Trophoblast cell (in vitro differentiated cells and primary cell): ENCODE measurements around the gene HDX.

Experiments
- DNase-seq, 2 donors: peaks; one replicate each; pipeline ENCODE4 v3.0.0-alpha.2; 2016
- H2AFZ ChIP-seq: 2 replicates; pipeline ENCODE4 v1.6.1; 2013; ENCODE audit warnings: low read length, moderate library complexity, mild to moderate bottlenecking; ENCODE audit not compliant: insufficient read depth, poor library complexity
- H2AK5ac ChIP-seq: 2 replicates; pipeline ENCODE4 v1.6.1; 2013; ENCODE audit warnings: mild to moderate bottlenecking, low read length
- H2BK120ac ChIP-seq: 2 replicates; pipeline ENCODE4 v1.6.1; 2013; ENCODE audit warnings: low read length, mild to moderate bottlenecking, moderate library complexity; ENCODE audit not compliant: insufficient read depth, poor library complexity
- H2BK12ac ChIP-seq: 2 replicates; pipeline ENCODE4 v1.6.1; 2013; ENCODE audit warnings: mild to moderate bottlenecking, low read length, moderate library complexity
- H2BK5ac ChIP-seq: 2 replicates; pipeline ENCODE4 v1.6.1; 2013; ENCODE audit warnings: low read length, low read depth, moderate library complexity, mild to moderate bottlenecking; ENCODE audit not compliant: poor library complexity
- H3K14ac ChIP-seq: 2 replicates; pipeline ENCODE4 v1.6.1; 2013; ENCODE audit warnings: mild to moderate bottlenecking, low read length
- H3K18ac ChIP-seq: 2 replicates; pipeline ENCODE4 v1.6.1; 2013; ENCODE audit warnings: mild to moderate bottlenecking, low read length
- H3K23ac ChIP-seq: 2 replicates; pipeline ENCODE4 v1.6.1; 2013; ENCODE audit warnings: low read length
- H3K27ac ChIP-seq: 2 replicates; pipeline ENCODE4 v1.5.1; 2013; ENCODE audit warnings: low read depth, mild to moderate bottlenecking, inconsistent platforms, low read length, moderate library complexity
- H3K27me3 ChIP-seq: 2 replicates; pipeline ENCODE4 v1.6.1; 2013; ENCODE audit warnings: inconsistent platforms, mild to moderate bottlenecking, low read length, moderate library complexity; ENCODE audit not compliant: insufficient read depth
- H3K36me3 ChIP-seq, 2 experiments: 1 replicate in 1 of 2; 2 replicates in 1 of 2; pipeline ENCODE4 v1.6.1; 2013; ENCODE audit warnings: low read length in 2 of 2, mild to moderate bottlenecking in 2 of 2, moderate library complexity in 1 of 2; ENCODE audit not compliant: insufficient read depth in 2 of 2, control insufficient read depth in 1 of 2
- H3K4ac ChIP-seq: 2 replicates; pipeline ENCODE4 v1.6.1; 2013; ENCODE audit warnings: low read depth, mild to moderate bottlenecking, low read length, moderate library complexity
- H3K4me1 ChIP-seq, 2 experiments: 1 replicate in 1 of 2; 2 replicates in 1 of 2; pipeline ENCODE4 v1.6.1; 2013; ENCODE audit warnings: low read length in 2 of 2, mild to moderate bottlenecking in 2 of 2, moderate library complexity in 1 of 2; ENCODE audit not compliant: insufficient read depth in 2 of 2, control insufficient read depth in 1 of 2
- H3K4me2 ChIP-seq: 2 replicates; pipeline ENCODE4 v1.6.1; 2013; ENCODE audit warnings: inconsistent platforms, mild to moderate bottlenecking, low read length, moderate library complexity
- H3K4me3 ChIP-seq: 2 replicates; pipeline ENCODE4 v1.5.1; 2013; ENCODE audit warnings: mild to moderate bottlenecking, low read depth, low read length, inconsistent platforms
- H3K79me1 ChIP-seq: one replicate; pipeline ENCODE4 v1.6.1; 2013; ENCODE audit warnings: low read length
- H3K79me2 ChIP-seq: 2 replicates; pipeline ENCODE4 v1.6.1; 2013; ENCODE audit warnings: low read length, mild to moderate bottlenecking; ENCODE audit not compliant: control insufficient read depth, insufficient read depth, poor library complexity
- H3K9ac ChIP-seq: 2 replicates; pipeline ENCODE4 v1.6.1; 2013; ENCODE audit warnings: mild to moderate bottlenecking, low read length
- H3K9me3 ChIP-seq: 2 replicates; pipeline ENCODE4 v1.6.1; 2013; ENCODE audit warnings: low read depth, mild to moderate bottlenecking, control low read depth, inconsistent platforms, low read length; ENCODE audit not compliant: insufficient read depth
- H4K12ac ChIP-seq: 2 replicates; pipeline ENCODE4 v1.6.1; 2013; ENCODE audit warnings: low read depth, mild to moderate bottlenecking, low read length, moderate library complexity
- H4K8ac ChIP-seq: 2 replicates; pipeline ENCODE4 v1.6.1; 2013; ENCODE audit warnings: low read depth, mild to moderate bottlenecking, low read length, moderate library complexity
- H4K91ac ChIP-seq: one replicate; pipeline ENCODE4 v1.6.1; 2013; ENCODE audit warnings: low read depth, mild to moderate bottlenecking, low read length, moderate library complexity
- WGBS: extraction: QIAGEN DNeasy Blood & Tissue Kit; methylation state at CpG from one replicate; pipeline ENCODE4 v1.1.7; 2013; ENCODE audit warnings: missing lambda C conversion rate; ENCODE audit not compliant: insufficient read length, insufficient coverage; ENCODE audit errors: extremely low coverage; 5-methylcytosine and 5-hydroxymethylcytosine counted together

HDX gene

GRCh38 chrX:84475101-84475500 is 27.2 kb downstream of the HDX start:
- no peak overlapping the region for H3K4ac ChIP-seq
- no peak overlapping the region for H2AFZ ChIP-seq
- H4K91ac ChIP-seq = no peak overlapping the region
- H2BK12ac ChIP-seq = no peak overlapping the region
- H3K27ac ChIP-seq = no peak overlapping the region
- H3K79me1 ChIP-seq = no peaks in the 10 kb centered on the region
- no peak overlapping the region for H3K14ac ChIP-seq
- no peak overlapping the region for H3K4me3 ChIP-seq
- no peak overlapping the region for H4K12ac ChIP-seq
- no peak overlapping the region for H3K4me2 ChIP-seq
- H3K4me1 ChIP-seq = no peaks in the 10 kb centered on the region
- no peak overlapping the region for H3K18ac ChIP-seq
- H3K23ac ChIP-seq = no peak overlapping the region
- H3K9me3 ChIP-seq = no peaks in the 10 kb centered on the region
- no peaks in the 10 kb centered on the region for H3K36me3 ChIP-seq
- no peak for DNase-seq
- H4K8ac ChIP-seq = no peak overlapping the region
- no peak overlapping the region for H2AK5ac ChIP-seq
- no CpG with 5 or more reads among the region's 2 CpGs for WGBS
- H2BK5ac ChIP-seq = no peak overlapping the region
- no peak overlapping the region for H2BK120ac ChIP-seq
- no peak overlapping the region for H3K9ac ChIP-seq
- H3K79me2 ChIP-seq = no peaks in the 10 kb centered on the region
- H3K27me3 ChIP-seq = no peaks in the 10 kb centered on the region

- H3K4me2 ChIP-seq = no peak overlapping the region
- no peaks in the 10 kb centered on the region for H3K36me3 ChIP-seq
- no peaks in the 10 kb centered on the region for H3K79me2 ChIP-seq
- H3K14ac ChIP-seq = no peak overlapping the region
- no peak overlapping the region for H3K4ac ChIP-seq
- H3K4me1 ChIP-seq = no peaks in the 10 kb centered on the region
- no peaks in the 10 kb centered on the region for H3K27me3 ChIP-seq
- H2AK5ac ChIP-seq = no peak overlapping the region
- no peaks in the 10 kb centered on the region for H3K79me1 ChIP-seq
- H3K27ac ChIP-seq = no peak overlapping the region
- H3K4me3 ChIP-seq = no peak overlapping the region
- H2BK12ac ChIP-seq = no peak overlapping the region
- H3K18ac ChIP-seq = no peak overlapping the region
- H3K23ac ChIP-seq = no peak overlapping the region
- H2BK120ac ChIP-seq = no peak overlapping the region
- H2AFZ ChIP-seq = no peak overlapping the region
- no peak overlapping the region for H4K12ac ChIP-seq
- no CpG with 5 or more reads among the region's 3 CpGs for WGBS
- no peak overlapping the region for H4K91ac ChIP-seq
- H4K8ac ChIP-seq = no peak overlapping the region
- H2BK5ac ChIP-seq = no peak overlapping the region
- H3K9me3 ChIP-seq = no peaks in the 10 kb centered on the region
- DNase-seq = no peak
- no peak overlapping the region for H3K9ac ChIP-seq
Measured at GRCh38 chrX:84469226-84469625, 33.0 kb downstream of the HDX start.

GRCh38 chrX:84467898-84468297 is 34.4 kb downstream of the HDX start:
- no peak for DNase-seq
- Histone ChIP-seq H2AFZ (no peak overlapping the region), H3K14ac (no peak overlapping the region), H2BK120ac (no peak overlapping the region), H3K18ac (no peak overlapping the region), H2BK12ac (no peak overlapping the region), H4K12ac (no peak overlapping the region), H4K91ac (no peak overlapping the region), H3K4me1 (no peaks in the 10 kb centered on the region), H3K9ac (no peak overlapping the region), H3K27ac (no peak overlapping the region), H3K27me3 (no peaks in the 10 kb centered on the region), H3K23ac (no peak overlapping the region), H4K8ac (no peak overlapping the region), H3K9me3 (no peaks in the 10 kb centered on the region), H3K4ac (no peak overlapping the region), H3K4me3 (no peak overlapping the region), H3K79me2 (no peaks in the 10 kb centered on the region), H2BK5ac (no peak overlapping the region), H3K36me3 (no peaks in the 10 kb centered on the region), H2AK5ac (no peak overlapping the region), H3K4me2 (no peak overlapping the region), H3K79me1 (no peaks in the 10 kb centered on the region)
- WGBS = no CpG with 5 or more reads among the region's 1 CpG

GRCh38 chrX:84453351-84454246 is 48.7 kb downstream of the HDX start:
- no peaks in the 10 kb centered on the region for H3K36me3 ChIP-seq
- no peak overlapping the region for H2BK120ac ChIP-seq
- H3K79me2 ChIP-seq = no peaks in the 10 kb centered on the region
- H3K27ac ChIP-seq = no peak overlapping the region
- no peaks in the 10 kb centered on the region for H3K9me3 ChIP-seq
- WGBS = no CpG with 5 or more reads among the region's 2 CpGs
- no peak overlapping the region for H3K4me2 ChIP-seq
- no peak overlapping the region for H3K9ac ChIP-seq
- DNase-seq = no peak
- H3K4me1 ChIP-seq = no peaks in the 10 kb centered on the region
- H3K18ac ChIP-seq = no peak overlapping the region
- no peak overlapping the region for H3K14ac ChIP-seq
- no peak overlapping the region for H3K23ac ChIP-seq
- no peak overlapping the region for H2AFZ ChIP-seq
- H2AK5ac ChIP-seq = no peak overlapping the region
- no peak overlapping the region for H4K91ac ChIP-seq
- H3K4ac ChIP-seq = no peak overlapping the region
- no peak overlapping the region for H4K8ac ChIP-seq
- no peak overlapping the region for H4K12ac ChIP-seq
- H3K27me3 ChIP-seq = no peaks in the 10 kb centered on the region
- no peaks in the 10 kb centered on the region for H3K79me1 ChIP-seq
- H3K4me3 ChIP-seq = no peak overlapping the region
- no peak overlapping the region for H2BK12ac ChIP-seq
- no peak overlapping the region for H2BK5ac ChIP-seq
